WTC11 (cell line): ENCODE data around the gene LTN1.

Source experiments
- ELF4 ChIP-seq: sonication (generic); formaldehyde crosslinking; IDR thresholded peaks from 2 replicates; pipeline ENCODE4 v1.8.1; 2022; ENCODE audit warnings: low read depth, mild to moderate bottlenecking, moderate library complexity, missing genetic modification reagents
- IRF2 ChIP-seq: sonication (generic); formaldehyde crosslinking; IDR thresholded peaks from 2 replicates; pipeline ENCODE4 v1.8.0; 2022; ENCODE audit warnings: low read depth, missing genetic modification reagents, borderline replicate concordance
- NFYB ChIP-seq: sonication (generic); formaldehyde crosslinking; conservative IDR thresholded peaks from 2 replicates; pipeline ENCODE4 v1.8.0; 2022; ENCODE audit warnings: low read depth, missing genetic modification reagents
- NR3C1 ChIP-seq: sonication (generic); formaldehyde crosslinking; conservative IDR thresholded peaks from 2 replicates; pipeline ENCODE4 v1.8.1; 2023; ENCODE audit warnings: low read depth, mild to moderate bottlenecking, missing genetic modification reagents
- TP53 ChIP-seq: sonication (generic); formaldehyde crosslinking; IDR thresholded peaks from 2 replicates; pipeline ENCODE4 v1.8.1; 2023; ENCODE audit warnings: mild to moderate bottlenecking, missing genetic modification reagents
- USF1 ChIP-seq: sonication (generic); formaldehyde crosslinking; IDR thresholded peaks from 2 replicates; pipeline ENCODE4 v1.8.0; 2022; ENCODE audit warnings: mild to moderate bottlenecking, missing genetic modification reagents
- TF ChIP-seq, protein P1 (sequence below): sonication (generic); formaldehyde crosslinking; IDR thresholded peaks from 2 replicates; pipeline ENCODE4 v1.8.1; 2023; ENCODE audit warnings: mild to moderate bottlenecking, missing genetic modification reagents
- TF ChIP-seq, protein P2 (sequence below): sonication (generic); formaldehyde crosslinking; conservative IDR thresholded peaks from 2 replicates; pipeline ENCODE4 v1.8.1; 2023; ENCODE audit warnings: mild to moderate bottlenecking, low read depth, missing genetic modification reagents, moderate library complexity
- TF ChIP-seq, protein P3 (sequence below): fragments of 200-600 bp; IDR thresholded peaks from 2 replicates; pipeline ENCODE4 v1.8.0; 2022; ENCODE audit warnings: antibody characterized with exemption
- TF ChIP-seq, protein P4 (sequence below): sonication (generic); formaldehyde crosslinking; IDR thresholded peaks from 2 replicates; pipeline ENCODE4 v1.8.0; 2022; ENCODE audit warnings: mild to moderate bottlenecking, missing genetic modification reagents

- TF ChIP-seq TP53 (no peak), USF1 (CRISPR knock-in tag) (0 out of 2 replicates have a peak, but pooled peaks have one; percentile 22), NFYB (CRISPR knock-in tag) (peak; percentile 99), NR3C1 (CRISPR knock-in tag) (no peak), IRF2 (CRISPR knock-in tag) (no peak), ELF4 (CRISPR knock-in tag) (no peak)
- TF ChIP-seq, protein P1, sequence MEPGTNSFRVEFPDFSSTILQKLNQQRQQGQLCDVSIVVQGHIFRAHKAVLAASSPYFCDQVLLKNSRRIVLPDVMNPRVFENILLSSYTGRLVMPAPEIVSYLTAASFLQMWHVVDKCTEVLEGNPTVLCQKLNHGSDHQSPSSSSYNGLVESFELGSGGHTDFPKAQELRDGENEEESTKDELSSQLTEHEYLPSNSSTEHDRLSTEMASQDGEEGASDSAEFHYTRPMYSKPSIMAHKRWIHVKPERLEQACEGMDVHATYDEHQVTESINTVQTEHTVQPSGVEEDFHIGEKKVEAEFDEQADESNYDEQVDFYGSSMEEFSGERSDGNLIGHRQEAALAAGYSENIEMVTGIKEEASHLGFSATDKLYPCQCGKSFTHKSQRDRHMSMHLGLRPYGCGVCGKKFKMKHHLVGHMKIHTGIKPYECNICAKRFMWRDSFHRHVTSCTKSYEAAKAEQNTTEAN (CRISPR knock-in tag): no peak
- TF ChIP-seq, protein P2, sequence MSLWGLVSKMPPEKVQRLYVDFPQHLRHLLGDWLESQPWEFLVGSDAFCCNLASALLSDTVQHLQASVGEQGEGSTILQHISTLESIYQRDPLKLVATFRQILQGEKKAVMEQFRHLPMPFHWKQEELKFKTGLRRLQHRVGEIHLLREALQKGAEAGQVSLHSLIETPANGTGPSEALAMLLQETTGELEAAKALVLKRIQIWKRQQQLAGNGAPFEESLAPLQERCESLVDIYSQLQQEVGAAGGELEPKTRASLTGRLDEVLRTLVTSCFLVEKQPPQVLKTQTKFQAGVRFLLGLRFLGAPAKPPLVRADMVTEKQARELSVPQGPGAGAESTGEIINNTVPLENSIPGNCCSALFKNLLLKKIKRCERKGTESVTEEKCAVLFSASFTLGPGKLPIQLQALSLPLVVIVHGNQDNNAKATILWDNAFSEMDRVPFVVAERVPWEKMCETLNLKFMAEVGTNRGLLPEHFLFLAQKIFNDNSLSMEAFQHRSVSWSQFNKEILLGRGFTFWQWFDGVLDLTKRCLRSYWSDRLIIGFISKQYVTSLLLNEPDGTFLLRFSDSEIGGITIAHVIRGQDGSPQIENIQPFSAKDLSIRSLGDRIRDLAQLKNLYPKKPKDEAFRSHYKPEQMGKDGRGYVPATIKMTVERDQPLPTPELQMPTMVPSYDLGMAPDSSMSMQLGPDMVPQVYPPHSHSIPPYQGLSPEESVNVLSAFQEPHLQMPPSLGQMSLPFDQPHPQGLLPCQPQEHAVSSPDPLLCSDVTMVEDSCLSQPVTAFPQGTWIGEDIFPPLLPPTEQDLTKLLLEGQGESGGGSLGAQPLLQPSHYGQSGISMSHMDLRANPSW (CRISPR knock-in tag): no peak
- TF ChIP-seq, protein P3, sequence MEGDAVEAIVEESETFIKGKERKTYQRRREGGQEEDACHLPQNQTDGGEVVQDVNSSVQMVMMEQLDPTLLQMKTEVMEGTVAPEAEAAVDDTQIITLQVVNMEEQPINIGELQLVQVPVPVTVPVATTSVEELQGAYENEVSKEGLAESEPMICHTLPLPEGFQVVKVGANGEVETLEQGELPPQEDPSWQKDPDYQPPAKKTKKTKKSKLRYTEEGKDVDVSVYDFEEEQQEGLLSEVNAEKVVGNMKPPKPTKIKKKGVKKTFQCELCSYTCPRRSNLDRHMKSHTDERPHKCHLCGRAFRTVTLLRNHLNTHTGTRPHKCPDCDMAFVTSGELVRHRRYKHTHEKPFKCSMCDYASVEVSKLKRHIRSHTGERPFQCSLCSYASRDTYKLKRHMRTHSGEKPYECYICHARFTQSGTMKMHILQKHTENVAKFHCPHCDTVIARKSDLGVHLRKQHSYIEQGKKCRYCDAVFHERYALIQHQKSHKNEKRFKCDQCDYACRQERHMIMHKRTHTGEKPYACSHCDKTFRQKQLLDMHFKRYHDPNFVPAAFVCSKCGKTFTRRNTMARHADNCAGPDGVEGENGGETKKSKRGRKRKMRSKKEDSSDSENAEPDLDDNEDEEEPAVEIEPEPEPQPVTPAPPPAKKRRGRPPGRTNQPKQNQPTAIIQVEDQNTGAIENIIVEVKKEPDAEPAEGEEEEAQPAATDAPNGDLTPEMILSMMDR: no peak
- TF ChIP-seq, protein P4, sequence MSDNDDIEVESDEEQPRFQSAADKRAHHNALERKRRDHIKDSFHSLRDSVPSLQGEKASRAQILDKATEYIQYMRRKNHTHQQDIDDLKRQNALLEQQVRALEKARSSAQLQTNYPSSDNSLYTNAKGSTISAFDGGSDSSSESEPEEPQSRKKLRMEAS: peak; percentile 51; the same call in 1 of the 2 replicates
Measured at GRCh38 chr21:29024474-29025327, 32.0 kb upstream of the LTN1 start, which contains the start of gene USP16.
